Suprapubic skin (tissue), 3 donors: ENCODE data around the gene TBC1D19.

Source experiments
- EP300 ChIP-seq: sonication (generic); formaldehyde crosslinking; IDR thresholded peaks from one replicate; pipeline ENCODE4 v1.6.1; 2017; ENCODE audit warnings: antibody characterized with exemption
- TF ChIP-seq, protein P1 (sequence below), 2 donors: fragments of 200-600 bp in 1 of 2; fragments of 450-650 bp in 1 of 2; sonication (generic) in 1 of 2; IDR thresholded peaks; one replicate each; pipeline ENCODE4 v1.5.1; 2016 to 2019; ENCODE audit warnings: antibody characterized with exemption in 2 of 2, mild to moderate bottlenecking in 1 of 2, moderate library complexity in 1 of 2

- TF ChIP-seq, protein P1, sequence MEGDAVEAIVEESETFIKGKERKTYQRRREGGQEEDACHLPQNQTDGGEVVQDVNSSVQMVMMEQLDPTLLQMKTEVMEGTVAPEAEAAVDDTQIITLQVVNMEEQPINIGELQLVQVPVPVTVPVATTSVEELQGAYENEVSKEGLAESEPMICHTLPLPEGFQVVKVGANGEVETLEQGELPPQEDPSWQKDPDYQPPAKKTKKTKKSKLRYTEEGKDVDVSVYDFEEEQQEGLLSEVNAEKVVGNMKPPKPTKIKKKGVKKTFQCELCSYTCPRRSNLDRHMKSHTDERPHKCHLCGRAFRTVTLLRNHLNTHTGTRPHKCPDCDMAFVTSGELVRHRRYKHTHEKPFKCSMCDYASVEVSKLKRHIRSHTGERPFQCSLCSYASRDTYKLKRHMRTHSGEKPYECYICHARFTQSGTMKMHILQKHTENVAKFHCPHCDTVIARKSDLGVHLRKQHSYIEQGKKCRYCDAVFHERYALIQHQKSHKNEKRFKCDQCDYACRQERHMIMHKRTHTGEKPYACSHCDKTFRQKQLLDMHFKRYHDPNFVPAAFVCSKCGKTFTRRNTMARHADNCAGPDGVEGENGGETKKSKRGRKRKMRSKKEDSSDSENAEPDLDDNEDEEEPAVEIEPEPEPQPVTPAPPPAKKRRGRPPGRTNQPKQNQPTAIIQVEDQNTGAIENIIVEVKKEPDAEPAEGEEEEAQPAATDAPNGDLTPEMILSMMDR (IDR thresholded peaks at IDR 0.05) = no peak
- no peak for TF ChIP-seq EP300
Measured at GRCh38 chr4:26589705-26590104, 5.8 kb downstream of the TBC1D19 start.
